Ecto neural progenitor cell (in vitro differentiated cells): ENCODE data around the gene PRSS12.
"Not testable (repeated sequence)": the region's sequence is repeated elsewhere in the genome, so short reads cannot be mapped to it uniquely, and the experiment has no call there.

ENCODE experiments used
- DNase-seq: peaks from one replicate; pipeline ENCODE4 v3.0.0-alpha.2; 2018; ENCODE audit warnings: low spot score

The PRSS12 gene

GRCh38 chr4:118276580-118276979 is 76.2 kb downstream of the PRSS12 start:
- DNase-seq: no peak

GRCh38 chr4:118273642-118274041 is 79.2 kb downstream of the PRSS12 start:
- no peak for DNase-seq

GRCh38 chr4:118271788-118272187 is 81.0 kb downstream of the PRSS12 start:
- DNase-seq: no peak

GRCh38 chr4:118270492-118270891 is 82.3 kb downstream of the PRSS12 start:
- DNase-seq: no peak

- no peak for DNase-seq
Observed at GRCh38 chr4:118268780-118269179, 84.0 kb downstream of the PRSS12 start.

GRCh38 chr4:118266145-118266496 is 86.7 kb downstream of the PRSS12 start:
- DNase-seq: not testable (repeated sequence)

- no peak for DNase-seq
Observed at GRCh38 chr4:118265312-118266144, 87.3 kb downstream of the PRSS12 start.

- DNase-seq: no peak
Observed at GRCh38 chr4:118264096-118264495, 88.7 kb downstream of the PRSS12 start.

- no peak for DNase-seq
Observed at GRCh38 chr4:118260309-118260708, 92.5 kb downstream of the PRSS12 start.

- DNase-seq: no peak
Observed at GRCh38 chr4:118259111-118259510, 93.7 kb downstream of the PRSS12 start.

GRCh38 chr4:118254368-118254767 is 98.4 kb downstream of the PRSS12 start:
- no peak for DNase-seq

- no peak for DNase-seq
Observed at GRCh38 chr4:118249890-118250289, 102.9 kb downstream of the PRSS12 start.

- no peak for DNase-seq
Observed at GRCh38 chr4:118237531-118237930, 115.3 kb downstream of the PRSS12 start.

GRCh38 chr4:118235566-118236120 is 117.2 kb downstream of the PRSS12 start:
- DNase-seq: no peak
